PC-3 (cell line): ENCODE results near the gene DGUOK. TPM values are rescaled to one million over a fixed set of nuclear protein-coding genes. Genes with fewer than 3 reads are reported as not detected.
A peak's percentile ranks its signal among the peaks of the same experiment; 100 is the strongest.

Experiments
- ATAC-seq: fragments of 200-7000 bp; cut with Tn5 transposase; 2 replicates; pipeline ENCODE4 v1.9.1; 2020; ENCODE audit warnings: mild to moderate bottlenecking, moderate library complexity
- BruUV-seq: library from RNA; stranded (reverse); fragments of 400-500 nt; replicated peaks from 2 replicates; lab custom pipeline; 2021; lab: Mats Ljungman, UMichigan
- CTCF ChIA-PET: fragments of 300-600 bp; sonication (Branson Sonifier 250); formaldehyde crosslinking; loops from one replicate; lab custom pipeline; 2022; ENCODE audit warnings: antibody characterized with exemption; lab: Charles Lee
- POLR2A ChIA-PET: fragments of 300-600 bp; sonication (Branson Sonifier 250); formaldehyde crosslinking; loops from one replicate; lab custom pipeline; 2022; ENCODE audit warnings: antibody characterized with exemption; ENCODE audit not compliant: unreplicated experiment; lab: Charles Lee
- DNase-seq: peaks from one replicate; pipeline ENCODE4 v3.0.0-alpha.2; 2015
- H2AFZ ChIP-seq: fragments of 300-600 bp; sonication (generic); 2 replicates; pipeline ENCODE4 v1.6.0; 2016; ENCODE audit warnings: antibody characterized with exemption, low read length
- H3F3A ChIP-seq: fragments of 300-600 bp; sonication (generic); one replicate; pipeline ENCODE4 v1.6.0; 2017; ENCODE audit warnings: antibody characterized with exemption, low read length, control low read depth, mild to moderate bottlenecking; ENCODE audit not compliant: unreplicated experiment
- H3K27ac ChIP-seq: fragments of 300-600 bp; sonication (generic); 2 replicates; pipeline ENCODE4 v1.5.1; 2016; ENCODE audit warnings: mild to moderate bottlenecking, low read length
- H3K27me3 ChIP-seq: fragments of 300-600 bp; sonication (generic); 2 replicates; pipeline ENCODE4 v1.6.1; 2016; ENCODE audit warnings: low read length, mixed read lengths
- H3K36me3 ChIP-seq: fragments of 300-600 bp; sonication (generic); 2 replicates; pipeline ENCODE4 v1.6.1; 2016; ENCODE audit warnings: low read depth, mixed run types, low read length, mixed read lengths
- H3K4me1 ChIP-seq: fragments of 300-600 bp; sonication (generic); 2 replicates; pipeline ENCODE4 v1.5.1; 2016; ENCODE audit warnings: low read length; ENCODE audit not compliant: insufficient read depth
- H3K4me2 ChIP-seq: fragments of 300-600 bp; sonication (generic); 2 replicates; pipeline ENCODE4 v1.6.0; 2016; ENCODE audit warnings: low read length
- H3K4me3 ChIP-seq: fragments of 300-600 bp; sonication (generic); 2 replicates; pipeline ENCODE4 v1.5.1; 2016; ENCODE audit warnings: mild to moderate bottlenecking, low read length, mixed read lengths
- H3K79me2 ChIP-seq: fragments of 300-600 bp; sonication (generic); 2 replicates; pipeline ENCODE4 v1.6.1; 2017; ENCODE audit warnings: low read length, mixed read lengths
- H3K9ac ChIP-seq: fragments of 300-600 bp; sonication (generic); 2 replicates; pipeline ENCODE4 v1.6.0; 2016; ENCODE audit warnings: mild to moderate bottlenecking, low read length
- H3K9me2 ChIP-seq: fragments of 300-600 bp; sonication (generic); replicated peaks from 2 replicates; pipeline ENCODE4 v1.6.1; 2016; ENCODE audit warnings: mixed run types, low read length, mixed read lengths
- H3K9me3 ChIP-seq: fragments of 300-600 bp; sonication (generic); 2 replicates; pipeline ENCODE4 v1.6.1; 2016; ENCODE audit warnings: low read length, mixed read lengths
- H4K20me1 ChIP-seq: fragments of 300-600 bp; sonication (generic); 2 replicates; pipeline ENCODE4 v1.6.1; 2016; ENCODE audit warnings: low read length, mixed read lengths
- EZH2 ChIP-seq: fragments of 300-600 bp; sonication (generic); IDR thresholded peaks from one replicate; pipeline ENCODE4 v1.6.1; 2017; ENCODE audit warnings: antibody characterized with exemption, mild to moderate bottlenecking, low read length; ENCODE audit not compliant: unreplicated experiment
- EZH2phosphoT487 ChIP-seq: fragments of 300-600 bp; sonication (generic); IDR thresholded peaks from 2 replicates; pipeline ENCODE4 v1.6.1; 2018; ENCODE audit warnings: mild to moderate bottlenecking, antibody characterized with exemption, low read length, borderline replicate concordance
- intact Hi-C: fragments of 100-400 bp; cut with micrococcal nuclease; formaldehyde crosslinking; loops from 2 replicates; pipeline ENCODE4 v1.9.0; 2023
- total RNA-seq: library from RNA; depleted of rRNA; stranded (reverse); fragments of >200 nt; gene quantifications from 2 replicates; pipeline ENCODE4 v1.2.3, GENCODE V29; 2014
- TF ChIP-seq, protein P1 (sequence below): fragments of 300-600 bp; sonication (generic); conservative IDR thresholded peaks from 2 replicates; pipeline ENCODE4 v1.5.1; 2017; ENCODE audit warnings: antibody characterized with exemption, low read depth, mild to moderate bottlenecking, low read length

The DGUOK gene
- total RNA-seq, 1 experiment from 2014 or later: 61.3 TPM

GRCh38 chr2:73961274-73961673, 34.6 kb downstream of the DGUOK start:
- CTCF ChIA-PET: interaction anchor here (0.7 kb wide), 1 partner anchor 784 kb away, joined by 5 read pairs; no protein-coding TSS in a partner anchor

GRCh38 chr2:73961823-73962615, 35.3 kb downstream of the DGUOK start:
- Histone ChIP-seq H3K4me1 (no peaks in the 10 kb centered on the region), H3K9me2 (no peaks in the 10 kb centered on the region), H3K4me2 (no peak overlapping the region), H3K4me3 (no peak overlapping the region), H3K36me3 (peaks cover 22% of the 10 kb centered on the region; the same call in 1 of the 2 replicates), H2AFZ (no peak overlapping the region), H3K9ac (no peak overlapping the region), H3K79me2 (no peaks in the 10 kb centered on the region), H3K9me3 (no peaks in the 10 kb centered on the region), H3K27ac (no peak overlapping the region), H4K20me1 (no peaks in the 10 kb centered on the region), H3F3A (no peaks in the 10 kb centered on the region), H3K27me3 (no peaks in the 10 kb centered on the region)
- ATAC-seq: no peak; the same call in 1 of the 2 replicates
- intact Hi-C loops: no loop called here
- TF ChIP-seq, protein P1, sequence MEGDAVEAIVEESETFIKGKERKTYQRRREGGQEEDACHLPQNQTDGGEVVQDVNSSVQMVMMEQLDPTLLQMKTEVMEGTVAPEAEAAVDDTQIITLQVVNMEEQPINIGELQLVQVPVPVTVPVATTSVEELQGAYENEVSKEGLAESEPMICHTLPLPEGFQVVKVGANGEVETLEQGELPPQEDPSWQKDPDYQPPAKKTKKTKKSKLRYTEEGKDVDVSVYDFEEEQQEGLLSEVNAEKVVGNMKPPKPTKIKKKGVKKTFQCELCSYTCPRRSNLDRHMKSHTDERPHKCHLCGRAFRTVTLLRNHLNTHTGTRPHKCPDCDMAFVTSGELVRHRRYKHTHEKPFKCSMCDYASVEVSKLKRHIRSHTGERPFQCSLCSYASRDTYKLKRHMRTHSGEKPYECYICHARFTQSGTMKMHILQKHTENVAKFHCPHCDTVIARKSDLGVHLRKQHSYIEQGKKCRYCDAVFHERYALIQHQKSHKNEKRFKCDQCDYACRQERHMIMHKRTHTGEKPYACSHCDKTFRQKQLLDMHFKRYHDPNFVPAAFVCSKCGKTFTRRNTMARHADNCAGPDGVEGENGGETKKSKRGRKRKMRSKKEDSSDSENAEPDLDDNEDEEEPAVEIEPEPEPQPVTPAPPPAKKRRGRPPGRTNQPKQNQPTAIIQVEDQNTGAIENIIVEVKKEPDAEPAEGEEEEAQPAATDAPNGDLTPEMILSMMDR: 0 out of 2 replicates have a peak, but pooled peaks have one; percentile 19
- TF ChIP-seq EZH2phosphoT487: no peak
- TSS peak; percentile 8 for BruUV-seq
- no peak for DNase-seq
- ChIA-PET CTCF (interaction anchor here (0.7 kb wide), 1 partner anchor 785 kb away, joined by 5 read pairs; no protein-coding TSS in a partner anchor), POLR2A (interaction anchor here (0.6 kb wide), 1 partner anchor 64 kb away, joined by 3 read pairs; no protein-coding TSS in a partner anchor)

More at GRCh38 chr2:73961274-73961673, 34.6 kb downstream of the DGUOK start:
- peaks cover 26% of the 10 kb centered on the region; the same call in 1 of the 2 replicates for H3K36me3 ChIP-seq
- H3K27ac ChIP-seq: no peak overlapping the region
- no peaks in the 10 kb centered on the region for H3K9me2 ChIP-seq
- H4K20me1 ChIP-seq: no peaks in the 10 kb centered on the region
- H3K27me3 ChIP-seq: no peaks in the 10 kb centered on the region
- H3K79me2 ChIP-seq: no peaks in the 10 kb centered on the region
- H3K9me3 ChIP-seq: no peaks in the 10 kb centered on the region
- H3F3A ChIP-seq: no peaks in the 10 kb centered on the region
- BruUV-seq: no TSS peak
- DNase-seq (no peak), ATAC-seq (no peak)
- no peak overlapping the region for H3K9ac ChIP-seq
- H3K4me3 ChIP-seq: no peak overlapping the region
- intact Hi-C loops: no loop called here
- POLR2A ChIA-PET: interaction anchor here (0.6 kb wide), 1 partner anchor 63 kb away, joined by 3 read pairs; no protein-coding TSS in a partner anchor
- no peak for TF ChIP-seq EZH2
- TF ChIP-seq, protein P1: no peak
- no peak for TF ChIP-seq EZH2phosphoT487
- H3K4me2 ChIP-seq: no peak overlapping the region
- H2AFZ ChIP-seq: no peak overlapping the region
- H3K4me1 ChIP-seq: no peaks in the 10 kb centered on the region

GRCh38 chr2:73962798-73963197, 36.1 kb downstream of the DGUOK start:
- no peaks in the 10 kb centered on the region for H4K20me1 ChIP-seq
- H3K27ac ChIP-seq: no peak overlapping the region
- H3K4me3 ChIP-seq: no peak overlapping the region
- DNase-seq: no peak
- peaks cover 19% of the 10 kb centered on the region; the same call in 1 of the 2 replicates for H3K36me3 ChIP-seq
- no peaks in the 10 kb centered on the region for H3K9me2 ChIP-seq
- no peaks in the 10 kb centered on the region for H3K79me2 ChIP-seq
- ATAC-seq: no peak
- H3K9me3 ChIP-seq: no peaks in the 10 kb centered on the region
- H3K4me2 ChIP-seq: no peak overlapping the region
- CTCF ChIA-PET: no interaction called here
- POLR2A ChIA-PET: no interaction called here
- TF ChIP-seq EZH2 (no peak), EZH2phosphoT487 (no peak)
- TF ChIP-seq, protein P1: no peak
- BruUV-seq: no TSS peak
- H3F3A ChIP-seq: no peaks in the 10 kb centered on the region
- no peak overlapping the region for H3K9ac ChIP-seq
- H3K27me3 ChIP-seq: no peaks in the 10 kb centered on the region
- no peaks in the 10 kb centered on the region for H3K4me1 ChIP-seq
- intact Hi-C loops: no loop called here
- no peak overlapping the region for H2AFZ ChIP-seq
